SK-N-SH (cell line): Measurements from ENCODE around the gene TPD52L2.
"Not testable (repeated sequence)": the region's sequence is repeated elsewhere in the genome, so short reads cannot be mapped to it uniquely, and the experiment has no call there.

ENCODE experiments used
- CTCF ChIP-seq: fragments of 200-600 bp; sonication (generic); IDR thresholded peaks from 2 replicates; pipeline ENCODE4 v1.6.1; 2017; ENCODE audit warnings: antibody characterized with exemption, mild to moderate bottlenecking, moderate library complexity
- EZH2phosphoT487 ChIP-seq: fragments of 200-600 bp; sonication (generic); IDR thresholded peaks from 2 replicates; pipeline ENCODE4 v1.6.1; 2017; ENCODE audit warnings: low read depth, mixed run types, mild to moderate bottlenecking, antibody characterized with exemption, moderate library complexity, borderline replicate concordance
- MAX ChIP-seq: IDR thresholded peaks from 2 replicates; pipeline ENCODE4 v1.4.0; 2012; ENCODE audit warnings: low read depth
- NRF1 ChIP-seq: IDR thresholded peaks from 2 replicates; pipeline ENCODE4 v1.6.1; 2012; ENCODE audit warnings: low read depth, mild to moderate bottlenecking, low read length
- RAD21 ChIP-seq: IDR thresholded peaks from 2 replicates; pipeline ENCODE4 v1.6.1; 2012; ENCODE audit warnings: mild to moderate bottlenecking, low read length

- TF ChIP-seq MAX, CTCF, RAD21, EZH2phosphoT487, NRF1: not testable (repeated sequence)
Measured at GRCh38 chr20:63929473-63929883, 64.4 kb downstream of the TPD52L2 start.
